Osteocyte (in vitro differentiated cells): ENCODE measurements around the gene MATK. TPM values are rescaled to one million over a fixed set of nuclear protein-coding genes. Genes with fewer than 3 reads are reported as not detected.

Source experiments
- DNase-seq: peaks from one replicate; pipeline ENCODE4 v3.0.0; 2021; ENCODE audit warnings: mixed read lengths; ENCODE audit not compliant: unreplicated experiment; ENCODE audit errors: extremely low spot score
- H3K27ac Mint-ChIP-seq: one replicate; pipeline ENCODE4 v1.8.0; 2021; ENCODE audit warnings: mild to moderate bottlenecking, mixed read lengths; ENCODE audit not compliant: unreplicated experiment
- H3K27me3 Mint-ChIP-seq: one replicate; pipeline ENCODE4 v1.8.0; 2021; ENCODE audit warnings: mixed read lengths; ENCODE audit not compliant: unreplicated experiment
- H3K36me3 Mint-ChIP-seq: one replicate; pipeline ENCODE4 v1.8.0; 2021; ENCODE audit warnings: mixed read lengths; ENCODE audit not compliant: unreplicated experiment
- H3K4me1 Mint-ChIP-seq: one replicate; pipeline ENCODE4 v1.8.0; 2021; ENCODE audit warnings: mixed read lengths; ENCODE audit not compliant: unreplicated experiment
- H3K4me3 Mint-ChIP-seq: one replicate; pipeline ENCODE4 v1.8.0; 2021; ENCODE audit warnings: mild to moderate bottlenecking, moderate library complexity, mixed read lengths; ENCODE audit not compliant: unreplicated experiment
- H3K9me3 Mint-ChIP-seq: one replicate; pipeline ENCODE4 v1.8.0; 2021; ENCODE audit warnings: mixed read lengths; ENCODE audit not compliant: unreplicated experiment
- CTCF ChIP-seq: fragments of 200-600 bp; sonication (generic); IDR thresholded peaks from 2 replicates; pipeline ENCODE4 v1.5.0; 2021; ENCODE audit warnings: antibody characterized with exemption, mild to moderate bottlenecking, moderate library complexity
- total RNA-seq: library from RNA; stranded (reverse); gene quantifications from 2 replicates; pipeline ENCODE4 v1.2.1, GENCODE V29; 2021

MATK gene
- total RNA-seq, 1 donor from 2014 or later: not detected

DNA sequence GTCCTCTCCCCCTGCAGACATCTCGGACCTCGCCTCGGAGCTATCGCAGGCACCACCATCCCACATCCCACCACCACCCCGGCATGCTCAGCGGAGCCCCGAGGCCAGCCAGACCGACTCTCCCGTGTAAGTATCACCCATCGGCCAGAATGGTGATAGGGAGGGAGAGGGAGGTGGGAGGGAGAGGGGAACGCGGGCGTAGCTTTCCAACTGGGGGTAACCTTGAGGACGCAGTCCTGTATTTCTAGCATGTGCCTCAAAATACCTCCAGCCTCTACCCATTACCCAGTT lies 51.9 kb downstream of the MATK start:
- no peak overlapping the region for H3K4me3 Mint-ChIP-seq
- H3K27me3 Mint-ChIP-seq: no peaks in the 10 kb centered on the region
- no peaks in the 10 kb centered on the region for H3K36me3 Mint-ChIP-seq
- H3K4me1 Mint-ChIP-seq: no peaks in the 10 kb centered on the region
- H3K27ac Mint-ChIP-seq: no peak overlapping the region
- no peaks in the 10 kb centered on the region for H3K9me3 Mint-ChIP-seq
- DNase-seq: no peak
- TF ChIP-seq CTCF: no peak

- no peak for DNase-seq
- Mint-ChIP-seq H3K9me3 (no peaks in the 10 kb centered on the region), H3K27ac (no peak overlapping the region), H3K4me1 (no peaks in the 10 kb centered on the region), H3K4me3 (no peak overlapping the region), H3K36me3 (no peaks in the 10 kb centered on the region), H3K27me3 (no peaks in the 10 kb centered on the region)
- TF ChIP-seq CTCF: no peak
Measured at GRCh38 chr19:3733549-3734309, 52.5 kb downstream of the MATK start.

DNA sequence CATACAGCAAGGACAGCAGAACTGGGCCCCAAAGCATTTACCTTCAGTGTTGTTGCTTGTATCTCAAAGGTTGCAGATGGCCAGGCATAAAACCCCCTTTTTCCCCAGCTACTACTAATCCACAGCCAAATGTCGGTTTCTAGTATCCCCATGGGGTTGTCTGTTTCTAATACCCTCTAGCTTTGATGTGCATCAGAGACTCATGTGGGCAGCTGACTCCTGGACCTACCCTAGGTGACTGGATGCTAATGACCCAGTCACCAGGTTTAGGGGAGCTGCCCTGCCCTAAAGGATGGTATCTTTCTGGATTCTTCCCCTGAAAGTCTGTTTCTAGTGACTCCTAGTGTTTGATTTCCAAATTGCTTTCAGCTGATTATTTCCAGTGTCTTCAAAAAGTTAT lies 54.1 kb downstream of the MATK start:
- Mint-ChIP-seq H3K27ac (no peak overlapping the region), H3K27me3 (no peaks in the 10 kb centered on the region), H3K4me3 (no peak overlapping the region), H3K36me3 (no peaks in the 10 kb centered on the region), H3K4me1 (no peaks in the 10 kb centered on the region), H3K9me3 (no peaks in the 10 kb centered on the region)
- no peak for DNase-seq
- TF ChIP-seq CTCF: no peak

DNA sequence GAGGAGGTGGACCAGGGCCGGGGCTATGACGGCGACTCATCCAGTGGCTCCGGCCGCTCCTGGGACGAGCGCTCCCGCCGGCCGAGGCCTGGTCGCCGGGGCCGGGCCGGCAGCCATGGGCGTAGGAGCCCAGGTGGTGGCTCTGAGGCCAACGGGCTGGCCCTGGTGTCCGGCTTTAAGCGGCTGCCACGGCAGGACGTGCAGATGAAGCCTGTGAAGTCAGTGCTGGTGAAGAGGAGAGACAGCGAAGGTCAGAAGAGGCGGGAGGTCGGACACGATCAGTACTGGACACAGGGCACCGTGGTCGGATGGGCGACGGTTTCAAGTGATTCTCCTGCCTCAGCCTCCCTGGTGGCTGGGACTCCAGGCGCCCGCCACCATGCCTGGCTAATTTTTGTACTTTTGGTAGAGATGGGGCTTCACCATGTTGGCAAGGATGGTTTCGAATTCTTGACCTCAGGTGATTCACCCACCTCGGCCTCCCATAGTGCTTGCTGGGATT lies 55.7 kb downstream of the MATK start:
- Mint-ChIP-seq H3K9me3 (no peaks in the 10 kb centered on the region), H3K36me3 (no peaks in the 10 kb centered on the region), H3K4me3 (no peak overlapping the region)

More for the DNA sequence above, 55.7 kb downstream of the MATK start:
- no peak for TF ChIP-seq CTCF
- no peaks in the 10 kb centered on the region for H3K27me3 Mint-ChIP-seq
- DNase-seq: no peak
- no peaks in the 10 kb centered on the region for H3K4me1 Mint-ChIP-seq
- H3K27ac Mint-ChIP-seq: no peak overlapping the region

Other genes with a start within 250 kb of the MATK start
- gene TEKTIP1, start 247.2 kb downstream of the MATK start, total RNA-seq: 0.73 and 0.97 TPM in 2 replicates
- gene MFSD12, start 228.8 kb downstream of the MATK start, total RNA-seq: 85.5 and 91.7 TPM in 2 replicates
- gene HMG20B, start 213.4 kb downstream of the MATK start, total RNA-seq: 74.1 and 81.4 TPM in 2 replicates
- gene GIPC3, start 200.9 kb downstream of the MATK start, total RNA-seq: 0.67 and 1.2 TPM in 2 replicates
- gene TBXA2R, start 179.5 kb downstream of the MATK start, total RNA-seq: 0.30 TPM in 1 of 2 replicates, not detected in the other
- gene CACTIN, start 159.6 kb downstream of the MATK start, total RNA-seq: 24.7 and 26.6 TPM in 2 replicates
- gene PIP5K1C, start 85.9 kb downstream of the MATK start, total RNA-seq: 73.0 and 75.7 TPM in 2 replicates
- gene TJP3, start 78.0 kb downstream of the MATK start, total RNA-seq: not detected in 2 replicates
- 21.6 and 24.7 TPM in 2 replicates for gene APBA3, start 24.7 kb downstream of the MATK start, total RNA-seq
- gene MRPL54, start 23.7 kb downstream of the MATK start, total RNA-seq: 43.8 and 53.2 TPM in 2 replicates
- gene RAX2, start 14.2 kb downstream of the MATK start, total RNA-seq: not detected in 2 replicates
- 0.44 TPM in 1 of 2 replicates, not detected in the other for gene ZFR2, start 82.7 kb upstream of the MATK start, total RNA-seq
- gene ATCAY, start 94.3 kb upstream of the MATK start, total RNA-seq: not detected in 2 replicates
- gene NMRK2, start 146.7 kb upstream of the MATK start, total RNA-seq: not detected in 2 replicates
- gene DAPK3, start 184.7 kb upstream of the MATK start, total RNA-seq: 92.9 and 94.7 TPM in 2 replicates
- 3,162 and 3,203 TPM in 2 replicates for gene EEF2, start 199.1 kb upstream of the MATK start, total RNA-seq
- gene PIAS4, start 221.4 kb upstream of the MATK start, total RNA-seq: 28.8 and 29.4 TPM in 2 replicates